NT2/D1 (cell line): ENCODE measurements around the gene DPPA4.

Source experiments
- DNase-seq: peaks from one replicate; pipeline ENCODE4 v3.0.0-alpha.2; 2011; ENCODE audit warnings: low read depth, low spot score
- H3K27me3 ChIP-seq: 2 replicates; pipeline ENCODE4 v1.6.0; 2011; ENCODE audit warnings: mild to moderate bottlenecking; ENCODE audit not compliant: insufficient read length, insufficient read depth
- H3K36me3 ChIP-seq: 2 replicates; pipeline ENCODE4 v1.6.1; 2011; ENCODE audit warnings: mild to moderate bottlenecking, low read length, mixed read lengths; ENCODE audit not compliant: insufficient read depth, insufficient read length
- H3K4me1 ChIP-seq: 2 replicates; pipeline ENCODE4 v1.5.1; 2011; ENCODE audit not compliant: insufficient read depth, insufficient read length
- H3K4me3 ChIP-seq: 2 replicates; pipeline ENCODE4 v1.5.1; 2011; ENCODE audit warnings: low read depth; ENCODE audit not compliant: insufficient read length
- H3K9ac ChIP-seq: 2 replicates; pipeline ENCODE4 v1.6.0; 2011; ENCODE audit warnings: low read depth; ENCODE audit not compliant: insufficient read length
- H3K9me3 ChIP-seq: 2 replicates; pipeline ENCODE4 v1.5.1; 2011; ENCODE audit warnings: mild to moderate bottlenecking, low read length; ENCODE audit not compliant: insufficient read depth
- SUZ12 ChIP-seq: IDR thresholded peaks from 2 replicates; pipeline ENCODE4 v1.6.1; 2011; ENCODE audit not compliant: insufficient read length, insufficient read depth; ENCODE audit errors: extremely low read depth
- YY1 ChIP-seq: IDR thresholded peaks from 2 replicates; pipeline ENCODE4 v1.6.1; 2011; ENCODE audit not compliant: insufficient read length, insufficient read depth
- ZNF274 ChIP-seq: IDR thresholded peaks from 2 replicates; pipeline ENCODE4 v1.6.1; 2011; ENCODE audit warnings: mild to moderate bottlenecking, low read depth, low read length

Gene DPPA4

DNA sequence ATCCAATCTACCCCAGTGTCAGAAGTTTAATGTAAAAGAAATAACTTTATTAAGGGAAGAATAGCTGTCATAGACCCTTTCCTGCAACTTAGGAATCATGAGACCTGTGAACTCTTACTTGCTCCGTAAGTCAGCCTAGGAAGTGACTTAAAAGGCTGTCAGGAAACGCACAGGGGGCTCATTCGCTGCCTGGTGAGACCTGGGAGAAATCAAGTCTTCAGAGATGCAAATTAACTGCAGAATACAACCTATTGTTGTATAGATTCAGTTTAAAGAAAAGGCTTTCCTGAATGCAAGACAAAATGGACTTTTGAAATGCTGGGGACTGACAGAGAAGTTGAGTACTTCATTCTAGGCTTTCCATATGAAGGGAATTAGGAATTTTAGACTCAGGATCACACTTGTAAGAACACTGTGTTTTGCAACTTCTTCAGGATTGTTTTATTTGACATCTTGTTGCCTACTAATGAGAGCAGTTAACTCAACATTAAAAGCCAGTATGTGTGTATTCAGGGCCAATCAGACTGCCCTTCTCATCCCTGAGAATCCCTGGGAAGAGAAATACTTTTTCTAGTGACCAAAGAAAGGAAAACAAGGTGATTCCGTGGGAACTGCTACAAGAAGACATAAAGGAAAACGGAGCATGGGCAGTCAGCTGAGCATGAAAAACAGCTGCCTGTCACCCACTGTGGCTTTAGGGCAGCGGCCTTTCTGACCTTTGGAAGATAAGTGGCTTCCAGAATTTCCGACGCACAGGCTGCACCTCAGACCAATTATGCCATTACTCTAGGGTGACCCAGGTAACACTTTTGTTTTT lies 18.5 kb upstream of the DPPA4 start:
- peaks cover 2% of the 10 kb centered on the region for H3K4me1 ChIP-seq
- no peaks in the 10 kb centered on the region for H3K27me3 ChIP-seq
- TF ChIP-seq SUZ12 (no peak), YY1 (no peak), ZNF274 (no peak)
- DNase-seq, result peak; percentile 95
- peak overlapping the region; percentile 65 for H3K9ac ChIP-seq
- H3K9me3 ChIP-seq, result no peaks in the 10 kb centered on the region
- H3K36me3 ChIP-seq, result no peaks in the 10 kb centered on the region
- no peak overlapping the region for H3K4me3 ChIP-seq

DNA sequence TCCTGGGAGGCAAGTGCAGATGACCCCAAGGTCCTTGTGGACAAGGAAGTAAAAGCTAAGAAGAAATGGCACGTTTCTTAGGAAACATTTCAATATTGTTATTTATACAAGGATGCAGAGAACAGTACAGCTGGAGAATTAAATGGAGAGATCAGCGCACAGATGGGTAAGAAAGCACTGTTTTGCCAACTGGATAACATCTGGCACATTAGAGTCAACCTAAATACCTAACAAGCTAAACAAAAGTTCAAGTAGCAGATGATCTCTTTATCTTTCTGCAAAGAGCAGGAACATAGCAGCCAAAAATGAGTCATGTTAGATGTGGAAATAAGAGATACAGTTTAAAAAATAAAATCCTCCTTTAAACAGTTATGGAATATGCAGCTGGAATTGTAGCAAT lies 15.7 kb upstream of the DPPA4 start:
- DNase-seq, result no peak
- no peak for TF ChIP-seq SUZ12
- no peak for TF ChIP-seq ZNF274
- no peak for TF ChIP-seq YY1
- no peak overlapping the region for H3K9ac ChIP-seq
- H3K9me3 ChIP-seq, result no peaks in the 10 kb centered on the region
- H3K4me3 ChIP-seq, result no peak overlapping the region
- no peaks in the 10 kb centered on the region for H3K36me3 ChIP-seq
- H3K4me1 ChIP-seq, result peaks cover 2% of the 10 kb centered on the region
- no peaks in the 10 kb centered on the region for H3K27me3 ChIP-seq

DNA sequence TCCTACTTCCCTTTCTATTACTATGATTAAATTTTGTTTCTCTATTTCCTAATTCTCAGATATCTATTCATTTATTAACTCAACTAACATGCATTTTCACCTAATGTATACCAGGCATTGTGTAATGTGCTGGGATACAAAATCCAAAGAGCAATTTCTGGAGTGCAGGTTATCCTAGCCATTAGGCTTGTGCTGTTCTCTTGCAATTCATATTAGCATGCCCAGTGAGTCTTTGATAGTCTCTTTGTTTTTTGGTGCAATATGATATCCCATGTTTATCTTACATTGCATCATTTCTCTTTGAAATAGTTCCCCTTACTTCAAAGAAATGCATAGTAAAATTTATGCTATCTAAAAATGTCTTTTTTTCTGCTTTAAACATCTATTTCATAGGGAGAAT lies 13.9 kb upstream of the DPPA4 start:
- Histone ChIP-seq H3K27me3 (no peaks in the 10 kb centered on the region), H3K9ac (no peak overlapping the region), H3K4me1 (no peaks in the 10 kb centered on the region), H3K9me3 (no peaks in the 10 kb centered on the region), H3K4me3 (no peak overlapping the region), H3K36me3 (no peaks in the 10 kb centered on the region)
- DNase-seq, result no peak
- TF ChIP-seq YY1 (no peak), ZNF274 (no peak)

DNA sequence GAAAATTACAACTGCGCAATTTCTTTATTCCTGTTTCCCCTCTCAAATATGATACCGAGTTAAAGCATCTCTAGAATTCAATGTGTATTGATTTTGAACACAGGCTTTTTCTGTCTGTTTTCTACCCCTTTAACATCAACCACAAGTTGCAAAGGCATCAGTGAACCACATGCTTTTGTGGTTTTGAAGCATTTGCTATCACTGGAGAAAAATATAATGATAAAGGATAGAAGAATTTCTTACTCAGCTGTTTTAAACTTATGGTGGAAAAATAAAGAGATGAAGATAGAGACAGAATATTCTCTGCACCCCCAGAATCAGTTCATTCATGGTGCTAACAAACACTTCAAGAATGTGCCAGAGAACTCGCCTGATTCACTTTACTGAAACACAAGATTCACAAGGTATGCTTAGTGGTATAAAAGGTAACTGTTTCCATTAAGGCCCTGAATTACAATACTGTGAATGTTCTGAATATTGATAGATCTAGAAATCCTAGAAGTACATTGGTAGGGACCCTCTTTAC lies 9.5 kb upstream of the DPPA4 start:
- no peak for TF ChIP-seq YY1
- TF ChIP-seq ZNF274, result no peak
- TF ChIP-seq SUZ12, result no peak

DNA sequence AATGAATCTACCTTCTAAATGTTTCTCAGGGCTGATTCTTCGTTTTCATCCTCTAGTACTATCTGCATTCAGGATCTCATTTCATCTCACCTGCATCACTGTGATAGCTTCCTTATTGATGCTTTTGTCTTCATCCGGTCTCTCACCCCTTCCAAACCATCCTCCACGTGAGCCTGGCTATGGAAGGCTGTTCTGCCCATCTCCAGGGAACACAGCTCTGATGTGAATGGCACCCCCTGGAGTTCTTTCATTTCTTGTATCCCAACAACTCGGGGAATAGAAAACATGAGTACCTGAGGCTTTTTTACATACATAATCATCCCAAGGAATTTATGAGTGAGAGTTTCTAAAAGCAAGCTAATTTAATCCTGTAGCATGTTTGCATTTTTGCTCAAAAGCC lies 8.8 kb upstream of the DPPA4 start:
- Histone ChIP-seq H3K4me1 (no peaks in the 10 kb centered on the region), H3K4me3 (no peak overlapping the region), H3K27me3 (no peaks in the 10 kb centered on the region), H3K9ac (no peak overlapping the region), H3K36me3 (peaks cover 6% of the 10 kb centered on the region), H3K9me3 (no peaks in the 10 kb centered on the region)
- DNase-seq, result no peak
- TF ChIP-seq YY1 (no peak), SUZ12 (no peak), ZNF274 (no peak)

More for the DNA sequence above, 9.5 kb upstream of the DPPA4 start:
- Histone ChIP-seq H3K27me3 (no peaks in the 10 kb centered on the region), H3K9ac (no peak overlapping the region), H3K4me3 (no peak overlapping the region), H3K36me3 (peaks cover 6% of the 10 kb centered on the region), H3K9me3 (no peaks in the 10 kb centered on the region), H3K4me1 (no peaks in the 10 kb centered on the region)
- DNase-seq, result no peak

DNA sequence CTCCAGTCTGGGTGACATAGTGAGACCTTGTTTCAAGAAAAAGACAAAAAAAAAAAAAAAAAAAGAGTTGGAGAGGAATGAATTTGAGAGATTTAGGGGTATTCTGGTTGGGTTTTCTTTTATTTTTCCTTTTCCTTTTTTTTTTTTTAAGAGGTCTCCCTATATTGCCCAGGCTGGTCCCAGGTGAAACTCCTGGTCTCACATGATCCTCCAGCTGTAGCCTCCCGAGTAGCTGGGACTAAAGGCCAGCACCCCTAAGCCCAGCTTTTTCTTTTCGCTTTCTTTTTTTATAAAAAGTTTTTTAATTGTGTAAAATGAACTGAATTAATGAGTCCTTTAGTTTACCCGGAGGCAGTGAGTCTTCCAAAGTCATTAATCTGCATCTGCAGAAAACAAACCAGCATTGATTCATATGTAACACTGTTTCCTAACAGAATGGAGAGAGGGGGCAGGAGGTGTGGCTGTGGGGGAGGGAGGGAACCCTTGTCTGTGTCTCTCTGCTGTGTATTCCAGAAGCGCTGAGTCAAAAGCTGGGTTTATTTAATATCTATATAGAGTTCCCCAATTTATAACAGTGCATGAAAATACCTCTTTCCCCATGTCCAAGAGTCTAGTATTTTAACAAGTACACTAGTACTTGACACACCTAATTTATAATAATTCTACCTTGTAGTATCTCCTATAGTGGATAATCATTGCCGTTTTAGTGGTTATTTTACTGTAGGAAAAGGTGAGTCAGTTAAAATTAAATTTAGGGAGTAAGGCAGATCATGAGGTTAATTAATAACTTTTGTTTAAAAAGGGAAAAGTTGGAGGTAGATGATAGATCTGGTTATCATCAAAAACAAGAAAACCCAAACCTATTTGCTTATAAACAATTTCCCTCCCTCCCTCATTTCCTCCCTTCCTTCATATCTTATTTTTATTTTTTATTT lies 2.6 kb upstream of the DPPA4 start:
- no peak for TF ChIP-seq YY1
- TF ChIP-seq SUZ12, result no peak
- no peak for TF ChIP-seq ZNF274
- H3K9ac ChIP-seq, result no peak overlapping the region
- no peak for DNase-seq

DNA sequence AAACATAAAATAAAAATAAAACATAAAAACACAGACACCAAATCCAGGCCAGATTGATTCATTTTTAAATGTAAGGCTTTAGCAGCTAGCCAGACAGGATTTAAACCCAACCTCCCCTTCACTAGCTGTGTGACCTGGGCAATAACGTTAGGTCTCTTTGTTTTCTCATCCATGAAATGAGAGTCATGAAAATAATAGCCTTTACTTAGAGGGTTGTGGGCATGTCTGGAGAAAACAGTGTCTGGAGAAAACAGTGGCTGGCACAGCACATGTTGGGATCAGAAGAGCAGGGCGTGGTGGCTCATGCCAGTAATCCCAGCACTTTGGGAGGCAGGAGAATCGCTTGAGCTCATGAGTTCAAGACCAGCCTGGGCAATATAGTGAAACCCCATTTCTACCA lies 1.9 kb upstream of the DPPA4 start:
- no peak for DNase-seq
- TF ChIP-seq YY1 (no peak), ZNF274 (no peak), SUZ12 (no peak)
- peaks cover 30% of the 10 kb centered on the region for H3K36me3 ChIP-seq
- no peaks in the 10 kb centered on the region for H3K4me1 ChIP-seq
- H3K4me3 ChIP-seq, result peak overlapping the region; percentile 76
- H3K9me3 ChIP-seq, result no peaks in the 10 kb centered on the region
- peak overlapping the region; percentile 42 for H3K9ac ChIP-seq
- H3K27me3 ChIP-seq, result no peaks in the 10 kb centered on the region

More for the DNA sequence above, 2.6 kb upstream of the DPPA4 start:
- Histone ChIP-seq H3K36me3 (peaks cover 22% of the 10 kb centered on the region), H3K4me3 (peak overlapping the region; percentile 76), H3K27me3 (no peaks in the 10 kb centered on the region), H3K9me3 (no peaks in the 10 kb centered on the region), H3K4me1 (no peaks in the 10 kb centered on the region)
